GM12878 (cell line): ENCODE results near the gene TOM1L1. TPM values are rescaled to one million over a fixed set of nuclear protein-coding genes. Genes with fewer than 3 reads are reported as not detected.

Source experiments
- ATAC-seq: fragments of 200-7000 bp; cut with Tn5 transposase; 3 replicates; pipeline ENCODE4 v1.9.1; 2020; ENCODE audit warnings: mild to moderate bottlenecking, moderate library complexity
- BruUV-seq: library from RNA; stranded (reverse); fragments of 400-500 nt; replicated peaks from 2 replicates; lab custom pipeline; 2021; lab: Mats Ljungman, UMichigan
- CTCF ChIA-PET: fragments of 300-600 bp; sonication (Branson Sonifier 250); formaldehyde crosslinking; extraction: SDS; loops from one replicate; lab custom pipeline; 2021; ENCODE audit warnings: inconsistent platforms; lab: Yijun Ruan, JAX
- POLR2A ChIA-PET: fragments of 350-600 bp; formaldehyde crosslinking; extraction: SDS; loops from one replicate; lab custom pipeline; 2021; ENCODE audit warnings: inconsistent platforms; lab: Charles Lee
- RAD21 ChIA-PET: fragments of 300-600 bp; sonication (Branson Sonifier 250); formaldehyde crosslinking; loops from one replicate; lab custom pipeline; 2023; ENCODE audit warnings: antibody characterized with exemption; ENCODE audit not compliant: unreplicated experiment; lab: Charles Lee
- SMC1A ChIA-PET: fragments of 300-600 bp; sonication (Branson Sonifier 250); formaldehyde crosslinking; loops from one replicate; lab custom pipeline; 2023; ENCODE audit not compliant: unreplicated experiment, uncharacterized antibody; lab: Charles Lee
- DNase-seq: peaks from one replicate; pipeline ENCODE4 v3.0.0-alpha.2; 2011; ENCODE audit warnings: low read depth, low spot score
- FAIRE-seq: peaks from 3 replicates; lab custom pipeline; 2011; peaks lifted over from hg19 to GRCh38; lab: Jason Lieb, UNC
- H2AFZ ChIP-seq: 2 replicates; pipeline ENCODE4 v1.6.0; 2011; ENCODE audit warnings: low read depth, low read length, control low read depth; ENCODE audit not compliant: control insufficient read depth
- H3K27ac ChIP-seq: 2 replicates; pipeline ENCODE4 v1.5.1; 2011; ENCODE audit warnings: control low read depth; ENCODE audit not compliant: control insufficient read depth, insufficient read depth
- H3K27me3 ChIP-seq, 2 experiments: replicated peaks in 1 of 2; 2 replicates each; pipeline versions ENCODE4 v1.6.0 to v1.6.1; 2011; ENCODE audit warnings: low read length in 1 of 2; ENCODE audit not compliant: control insufficient read depth in 2 of 2, insufficient read depth in 2 of 2
- H3K36me3 ChIP-seq, 2 experiments: 2 replicates each; pipeline ENCODE4 v1.5.1; 2011; ENCODE audit warnings: low read length in 1 of 2; ENCODE audit not compliant: control insufficient read depth in 2 of 2, insufficient read depth in 2 of 2
- H3K4me1 ChIP-seq: 2 replicates; pipeline ENCODE4 v1.6.1; 2011; ENCODE audit warnings: mild to moderate bottlenecking, low read length, moderate library complexity, mixed read lengths; ENCODE audit not compliant: control insufficient read depth, insufficient read depth
- H3K4me2 ChIP-seq: 2 replicates; pipeline ENCODE4 v1.6.0; 2011; ENCODE audit warnings: control low read depth; ENCODE audit not compliant: control insufficient read depth, insufficient read depth
- H3K4me3 ChIP-seq: fragments of 200-600 bp; sonication (generic); 2 replicates; pipeline ENCODE4 v1.5.1; 2016
- H3K79me2 ChIP-seq: 2 replicates; pipeline ENCODE4 v1.6.0; 2011; ENCODE audit warnings: low read length; ENCODE audit not compliant: control insufficient read depth, insufficient read depth
- H3K9ac ChIP-seq: 2 replicates; pipeline ENCODE4 v1.8.0; 2011; ENCODE audit warnings: low read length, control low read depth, mixed read lengths; ENCODE audit not compliant: control insufficient read depth, insufficient read depth
- H3K9me3 ChIP-seq: replicated peaks from 3 replicates; pipeline ENCODE4 v1.5.1; 2011; ENCODE audit warnings: mild to moderate bottlenecking, low read length; ENCODE audit not compliant: control insufficient read depth, insufficient read depth
- H4K20me1 ChIP-seq: 2 replicates; pipeline ENCODE4 v1.6.0; 2011; ENCODE audit not compliant: control insufficient read depth, insufficient read depth
- TAF1 ChIP-seq: IDR thresholded peaks from 2 replicates; pipeline ENCODE4 v1.6.1; 2011; ENCODE audit warnings: mild to moderate bottlenecking, low read depth, low read length, borderline replicate concordance
- ZNF384 ChIP-seq: IDR thresholded peaks from 2 replicates; pipeline ENCODE4 v1.6.1; 2012; ENCODE audit warnings: low read depth, mild to moderate bottlenecking, low read length, improper control_type of control experiment, borderline replicate concordance
- WGBS: methylation state at CpG from one replicate; pipeline ENCODE4 v1.1.6; 2016; ENCODE audit warnings: low lambda C conversion rate; ENCODE audit not compliant: insufficient replicate concordance, insufficient coverage; ENCODE audit errors: missing lambda C conversion rate; 5-methylcytosine and 5-hydroxymethylcytosine counted together
- in situ Hi-C: fragments of 300-500 bp; cut with MboI; formaldehyde crosslinking; loops from 9 replicates; pipeline ENCODE4 v1.14.3; 2018; ENCODE audit warnings: mixed read lengths
- intact Hi-C: fragments of 100-400 bp; cut with micrococcal nuclease; formaldehyde crosslinking; loops from one replicate; pipeline ENCODE4 v1.14.2; 2022; ENCODE audit not compliant: unreplicated experiment
- polyA plus RNA-seq, 11 experiments: library from polyadenylated mRNA; depleted of rRNA in 4 of 11; unstranded in 6 of 11; stranded (reverse) in 5 of 11; fragments of >200 nt; fragmentation: Nextera tagmentation in 4 of 11; fragmentation: Illumina TruSeq in 1 of 11; extraction: Ambion mirVana in 4 of 11; extraction: Trizol in 1 of 11; gene quantifications; 1 replicate in 1 of 11; 2 replicates in 10 of 11; pipeline versions ENCODE4 v1.2.1 to v1.2.3, GENCODE V29; 2011 to 2016; ENCODE audit warnings: inconsistent platforms in 2 of 11, missing spikeins in 2 of 11, low read depth in 1 of 11
- total RNA-seq, 4 experiments: library from RNA; depleted of rRNA in 3 of 4; stranded (reverse); fragments of >200 nt in 3 of 4; fragmentation: Illumina TruSeq in 1 of 4; extraction: Trizol in 1 of 4; gene quantifications; 2 replicates each; pipeline versions ENCODE4 v1.2.1 to v1.2.3, GENCODE V29; 2013 to 2021
- TF ChIP-seq, protein P1 (sequence below): fragments of 450-650 bp; formaldehyde crosslinking; IDR thresholded peaks from 2 replicates; pipeline ENCODE4 v1.4.0; 2022; ENCODE audit warnings: mild to moderate bottlenecking, moderate library complexity
- TF ChIP-seq, protein P2 (sequence below): IDR thresholded peaks from 2 replicates; pipeline ENCODE4 v1.6.1; 2011; ENCODE audit warnings: borderline replicate concordance, low read depth, mild to moderate bottlenecking, moderate library complexity, low read length; ENCODE audit not compliant: insufficient read depth, poor library complexity, severe bottlenecking

The TOM1L1 gene
- total and polyA plus RNA-seq, 10 of the 15 experiments (the other 5 are each of a cell fraction or from before 2014, with no cell fraction given): 1.9 to 8.8 (median 2.5) TPM

DNA sequence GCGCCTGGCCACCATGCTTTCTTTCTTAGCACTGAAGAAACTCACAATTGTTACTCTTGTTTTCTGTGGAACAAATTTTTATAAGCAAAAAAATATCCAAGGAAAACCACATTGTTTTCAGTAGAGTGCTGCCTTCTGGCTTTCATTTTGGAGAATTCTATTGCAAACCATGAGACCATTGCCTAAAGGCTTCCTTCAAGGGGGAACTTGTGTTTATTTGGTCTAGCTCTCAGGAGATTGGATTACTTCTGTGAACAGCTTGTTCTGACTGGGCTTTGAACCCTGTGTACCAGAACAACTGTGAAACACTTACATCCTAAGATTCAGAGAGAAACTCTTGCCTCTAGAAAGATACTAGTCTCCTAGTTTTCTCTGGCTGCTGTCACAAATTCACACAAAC, 32.1 kb downstream of the TOM1L1 start (continued):
- no peak for TF ChIP-seq TAF1

DNA sequence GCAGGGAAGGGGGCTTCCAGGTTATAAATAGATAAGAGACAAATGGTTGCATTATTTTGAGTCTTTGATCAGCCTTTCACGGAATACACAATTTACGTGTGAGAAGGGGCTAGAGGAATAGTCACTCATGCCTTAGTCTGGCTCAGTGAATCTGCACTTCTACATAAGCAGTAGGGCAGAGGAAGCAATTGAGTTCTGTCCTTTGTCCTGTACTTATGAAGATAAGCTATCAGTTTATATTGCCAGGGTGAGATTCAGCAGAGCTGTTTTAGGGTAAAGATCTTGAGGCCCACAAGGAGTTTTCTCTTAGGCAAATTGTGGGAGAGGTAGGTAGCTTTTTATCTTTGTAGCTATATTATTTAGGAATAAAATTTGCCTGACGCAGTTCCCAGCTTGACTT, 33.3 kb downstream of the TOM1L1 start:
- no peak overlapping the region for H3K4me3 ChIP-seq
- DNase-seq: no peak
- H3K9me3 ChIP-seq: no peaks in the 10 kb centered on the region
- no peaks in the 10 kb centered on the region for H3K27me3 ChIP-seq
- in situ Hi-C loops: no loop called here
- SMC1A ChIA-PET: no interaction called here
- H3K9ac ChIP-seq: no peak overlapping the region
- CTCF ChIA-PET: interaction anchor here (0.9 kb wide), 1 partner anchor 61 kb away, joined by 3 read pairs; no protein-coding TSS in a partner anchor
- FAIRE-seq: no peak
- H3K27ac ChIP-seq: no peak overlapping the region
- TF ChIP-seq, protein P1, sequence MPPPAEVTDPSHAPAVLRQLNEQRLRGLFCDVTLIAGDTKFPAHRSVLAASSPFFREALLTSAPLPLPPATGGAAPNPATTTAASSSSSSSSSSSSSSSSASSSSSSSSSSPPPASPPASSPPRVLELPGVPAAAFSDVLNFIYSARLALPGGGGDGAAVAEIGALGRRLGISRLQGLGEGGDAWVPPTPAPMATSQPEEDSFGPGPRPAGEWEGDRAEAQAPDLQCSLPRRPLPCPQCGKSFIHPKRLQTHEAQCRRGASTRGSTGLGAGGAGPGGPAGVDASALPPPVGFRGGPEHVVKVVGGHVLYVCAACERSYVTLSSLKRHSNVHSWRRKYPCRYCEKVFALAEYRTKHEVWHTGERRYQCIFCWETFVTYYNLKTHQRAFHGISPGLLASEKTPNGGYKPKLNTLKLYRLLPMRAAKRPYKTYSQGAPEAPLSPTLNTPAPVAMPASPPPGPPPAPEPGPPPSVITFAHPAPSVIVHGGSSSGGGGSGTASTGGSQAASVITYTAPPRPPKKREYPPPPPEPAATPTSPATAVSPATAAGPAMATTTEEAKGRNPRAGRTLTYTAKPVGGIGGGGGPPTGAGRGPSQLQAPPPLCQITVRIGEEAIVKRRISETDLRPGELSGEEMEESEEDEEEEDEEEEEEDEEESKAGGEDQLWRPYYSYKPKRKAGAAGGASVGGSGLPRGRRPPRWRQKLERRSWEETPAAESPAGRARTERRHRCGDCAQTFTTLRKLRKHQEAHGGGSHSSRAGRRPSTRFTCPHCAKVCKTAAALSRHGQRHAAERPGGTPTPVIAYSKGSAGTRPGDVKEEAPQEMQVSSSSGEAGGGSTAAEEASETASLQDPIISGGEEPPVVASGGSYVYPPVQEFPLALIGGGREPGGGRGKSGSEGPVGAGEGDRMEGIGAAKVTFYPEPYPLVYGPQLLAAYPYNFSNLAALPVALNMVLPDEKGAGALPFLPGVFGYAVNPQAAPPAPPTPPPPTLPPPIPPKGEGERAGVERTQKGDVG (CRISPR knock-in tag): no peak
- TF ChIP-seq, protein P2, sequence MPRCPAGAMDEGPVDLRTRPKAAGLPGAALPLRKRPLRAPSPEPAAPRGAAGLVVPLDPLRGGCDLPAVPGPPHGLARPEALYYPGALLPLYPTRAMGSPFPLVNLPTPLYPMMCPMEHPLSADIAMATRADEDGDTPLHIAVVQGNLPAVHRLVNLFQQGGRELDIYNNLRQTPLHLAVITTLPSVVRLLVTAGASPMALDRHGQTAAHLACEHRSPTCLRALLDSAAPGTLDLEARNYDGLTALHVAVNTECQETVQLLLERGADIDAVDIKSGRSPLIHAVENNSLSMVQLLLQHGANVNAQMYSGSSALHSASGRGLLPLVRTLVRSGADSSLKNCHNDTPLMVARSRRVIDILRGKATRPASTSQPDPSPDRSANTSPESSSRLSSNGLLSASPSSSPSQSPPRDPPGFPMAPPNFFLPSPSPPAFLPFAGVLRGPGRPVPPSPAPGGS: no peak
- no peak for TF ChIP-seq ZNF384
- TF ChIP-seq, all 136 proteins: peak for 0
- RAD21 ChIA-PET: no interaction called here
- no peaks in the 10 kb centered on the region for H3K4me1 ChIP-seq
- H4K20me1 ChIP-seq: no peaks in the 10 kb centered on the region
- H3K4me2 ChIP-seq: no peak overlapping the region
- H3K79me2 ChIP-seq: no peaks in the 10 kb centered on the region
- H2AFZ ChIP-seq: no peak overlapping the region
- no peak for ATAC-seq
- H3K36me3 ChIP-seq: no peaks in the 10 kb centered on the region
- no TSS peak for BruUV-seq
- WGBS: 69% methylated on average over 3 of the region's 3 CpGs
- POLR2A ChIA-PET: no interaction called here
- intact Hi-C loops: no loop called here
